Vagina (tissue), 2 donors: ENCODE measurements around the gene C11orf65.

Experiments
- CTCF ChIP-seq, 3 experiments: fragments of 450-650 bp in 2 of 3; fragments of 200-600 bp in 1 of 3; sonication (generic) in 1 of 3; IDR thresholded peaks; one replicate each; pipeline ENCODE4 v1.5.1; 2017 to 2019; ENCODE audit warnings: antibody characterized with exemption in 3 of 3, mild to moderate bottlenecking in 2 of 3, moderate library complexity in 2 of 3
- POLR2A ChIP-seq, 2 donors: fragments of 450-650 bp; IDR thresholded peaks; one replicate each; pipeline ENCODE4 v1.6.1; 2017; ENCODE audit warnings: antibody characterized with exemption in 2 of 2, mild to moderate bottlenecking in 2 of 2, moderate library complexity in 2 of 2
- POLR2AphosphoS5 ChIP-seq, 2 donors: sonication (generic); formaldehyde crosslinking; IDR thresholded peaks; one replicate each; pipeline ENCODE4 v1.9.0; 2017; ENCODE audit warnings: antibody characterized with exemption in 2 of 2, mild to moderate bottlenecking in 2 of 2, low read depth in 1 of 2; ENCODE audit not compliant: insufficient read depth in 1 of 2

GRCh38 chr11:108486828-108487227 lies 19.5 kb upstream of the C11orf65 start:
- TF ChIP-seq CTCF (IDR thresholded peaks at IDR 0.05), result no peak
- TF ChIP-seq POLR2AphosphoS5 (IDR thresholded peaks at IDR 0.05; ENCODE audit: insufficient read depth in 1 of 2, low read depth in 1 of 2), result no peak
- TF ChIP-seq POLR2A (IDR thresholded peaks at IDR 0.05), result no peak
